HepG2 (cell line): Measurements from ENCODE around the gene DCAF7. TPM values are rescaled to one million over a fixed set of nuclear protein-coding genes. Genes with fewer than 3 reads are reported as not detected.
A peak's percentile ranks its signal among the peaks of the same experiment; 100 is the strongest.

Experiments used
- ATF7-NPFF ChIP-seq: sonication (generic); formaldehyde crosslinking; IDR thresholded peaks from 2 replicates; pipeline ENCODE4 v1.8.1; 2023; ENCODE audit warnings: mild to moderate bottlenecking, low read depth, missing genetic modification reagents, moderate library complexity
- ATRX ChIP-seq: sonication (generic); formaldehyde crosslinking; IDR thresholded peaks from 2 replicates; pipeline ENCODE4 v1.4.0; 2020; ENCODE audit warnings: missing genetic modification reagents, borderline replicate concordance
- BRD4 ChIP-seq: sonication (generic); formaldehyde crosslinking; IDR thresholded peaks from 2 replicates; pipeline ENCODE4 v1.4.0; 2020; ENCODE audit warnings: missing genetic modification reagents
- CHD2 ChIP-seq: IDR thresholded peaks from 2 replicates; pipeline ENCODE4 v1.6.1; 2011; ENCODE audit warnings: low read depth, low read length, improper control_type of control experiment
- HOXA3 ChIP-seq: sonication (generic); formaldehyde crosslinking; IDR thresholded peaks from 2 replicates; pipeline ENCODE4 v1.5.0; 2020; ENCODE audit warnings: missing genetic modification reagents
- KAT7 ChIP-seq: IDR thresholded peaks from 2 replicates; pipeline ENCODE4 v1.6.1; 2018; ENCODE audit warnings: borderline replicate concordance, missing compliant biosample characterization
- MEIS1 ChIP-seq: sonication (generic); formaldehyde crosslinking; IDR thresholded peaks from 2 replicates; pipeline ENCODE4 v1.9.0; 2021; ENCODE audit warnings: mild to moderate bottlenecking, missing genetic modification reagents, moderate library complexity, borderline replicate concordance
- MLLT10 ChIP-seq: sonication (generic); formaldehyde crosslinking; IDR thresholded peaks from 2 replicates; pipeline ENCODE4 v1.4.0; 2020; ENCODE audit warnings: missing genetic modification reagents
- MTA3 ChIP-seq: sonication (generic); formaldehyde crosslinking; IDR thresholded peaks from 2 replicates; pipeline ENCODE4 v1.4.0; 2020; ENCODE audit warnings: missing genetic modification reagents
- MYC ChIP-seq: sonication (generic); formaldehyde crosslinking; IDR thresholded peaks from 2 replicates; pipeline ENCODE4 v1.9.0; 2021; ENCODE audit warnings: missing genetic modification reagents, borderline replicate concordance
- NFIB ChIP-seq: sonication (generic); formaldehyde crosslinking; IDR thresholded peaks from 2 replicates; pipeline ENCODE4 v1.9.0; 2021; ENCODE audit warnings: missing genetic modification reagents, mild to moderate bottlenecking, borderline replicate concordance
- POLR2AphosphoS2 ChIP-seq: IDR thresholded peaks from 2 replicates; pipeline ENCODE4 v1.6.1; 2011; ENCODE audit warnings: low read depth, low read length, improper control_type of control experiment
- PPARG ChIP-seq: conservative IDR thresholded peaks from 2 replicates; pipeline ENCODE4 v1.6.1; 2016; ENCODE audit warnings: missing biosample characterization, missing genetic modification reagents
- PRPF4 ChIP-seq: fragments of 200-400 bp; formaldehyde crosslinking; IDR thresholded peaks from 2 replicates; pipeline ENCODE4 v1.6.1; 2016; ENCODE audit warnings: low read length, low read depth; ENCODE audit not compliant: poor library complexity, severe bottlenecking
- SNAI1 ChIP-seq: sonication (generic); formaldehyde crosslinking; IDR thresholded peaks from 2 replicates; pipeline ENCODE4 v1.5.0; 2020; ENCODE audit warnings: mild to moderate bottlenecking, missing genetic modification reagents, borderline replicate concordance
- ZBTB4 ChIP-seq: sonication (generic); formaldehyde crosslinking; IDR thresholded peaks from 2 replicates; pipeline ENCODE4 v1.4.0; 2020; ENCODE audit warnings: missing genetic modification reagents, mild to moderate bottlenecking, borderline replicate concordance
- ZBTB44 ChIP-seq: sonication (generic); formaldehyde crosslinking; IDR thresholded peaks from 2 replicates; pipeline ENCODE4 v1.4.0; 2020; ENCODE audit warnings: missing genetic modification reagents
- ZFP1 ChIP-seq: IDR thresholded peaks from 2 replicates; pipeline ENCODE4 v1.6.1; 2016
- ZNF12 ChIP-seq: sonication (generic); formaldehyde crosslinking; IDR thresholded peaks from 2 replicates; pipeline ENCODE4 v1.5.0; 2020; ENCODE audit warnings: missing genetic modification reagents
- ZNF331 ChIP-seq: sonication (generic); formaldehyde crosslinking; IDR thresholded peaks from 2 replicates; pipeline ENCODE4 v1.4.0; 2020; ENCODE audit warnings: missing genetic modification reagents
- ZNF501 ChIP-seq: sonication (generic); formaldehyde crosslinking; IDR thresholded peaks from 2 replicates; pipeline ENCODE4 v1.5.1; 2020; ENCODE audit warnings: mild to moderate bottlenecking, moderate library complexity, missing genetic modification reagents
- ZNF564 ChIP-seq: sonication (generic); formaldehyde crosslinking; IDR thresholded peaks from 2 replicates; pipeline ENCODE4 v1.8.1; 2023; ENCODE audit warnings: mild to moderate bottlenecking, missing genetic modification reagents
- ZNF577 ChIP-seq: sonication (generic); formaldehyde crosslinking; IDR thresholded peaks from 2 replicates; pipeline ENCODE4 v1.4.0; 2020; ENCODE audit warnings: mild to moderate bottlenecking, low read depth, missing genetic modification reagents, borderline replicate concordance
- ZNF749 ChIP-seq: sonication (generic); formaldehyde crosslinking; IDR thresholded peaks from 2 replicates; pipeline ENCODE4 v1.8.0; 2022; ENCODE audit warnings: mild to moderate bottlenecking, missing genetic modification reagents, moderate library complexity, borderline replicate concordance
- ZSCAN5A ChIP-seq: sonication (generic); formaldehyde crosslinking; IDR thresholded peaks from 2 replicates; pipeline ENCODE4 v1.8.0; 2022; ENCODE audit warnings: mild to moderate bottlenecking, missing genetic modification reagents, borderline replicate concordance
- polyA plus RNA-seq, 8 experiments: library from polyadenylated mRNA; depleted of rRNA in 3 of 8; stranded (reverse) in 7 of 8; unstranded in 1 of 8; fragments of >200 nt; fragmentation: Illumina TruSeq in 4 of 8; extraction: Trizol in 4 of 8; gene quantifications; 2 replicates each; pipeline versions ENCODE4 v1.2.1 to v1.2.3, GENCODE V29; 2011 to 2016; ENCODE audit warnings: low read depth in 4 of 8, missing spikeins in 1 of 8, mixed read lengths in 1 of 8; ENCODE audit not compliant: insufficient read depth in 1 of 8
- total RNA-seq, 5 experiments: library from RNA; depleted of rRNA; stranded (reverse); fragments of >200 nt; fragmentation: Illumina TruSeq; extraction: Trizol; gene quantifications; 2 replicates each; pipeline ENCODE4 v1.2.3, GENCODE V29; 2016; ENCODE audit warnings: low read depth in 1 of 5

The DCAF7 gene
- total and polyA plus RNA-seq, 2 of the 13 experiments (the other 11 are each of a cell fraction or from before 2014, with no cell fraction given) = 55.2 to 73.4 TPM

GRCh38 chr17:63578027-63578768 is 27.9 kb downstream of the DCAF7 start (continued):
- TF ChIP-seq PRPF4 = no peak
- no peak for TF ChIP-seq BRD4 (CRISPR knock-in tag)
- no peak for TF ChIP-seq ZBTB4 (CRISPR knock-in tag)
- peak; percentile 2; the same call in 1 of the 2 replicates for TF ChIP-seq ATF7-NPFF (CRISPR knock-in tag)
- no peak for TF ChIP-seq POLR2AphosphoS2
- no peak for TF ChIP-seq ATRX (CRISPR knock-in tag)
- TF ChIP-seq ZFP1 = peak; percentile 91
- peak; percentile 73 for TF ChIP-seq ZNF331
- TF ChIP-seq CHD2 = no peak
- peak; percentile 62; the same call in 1 of the 2 replicates for TF ChIP-seq ZNF564 (CRISPR knock-in tag)
- 0 out of 2 replicates have a peak, but pooled peaks have one; percentile 62 for TF ChIP-seq ZNF12 (CRISPR knock-in tag)
- TF ChIP-seq KAT7 (CRISPR knock-in tag) = peak; percentile 85; the same call in 1 of the 2 replicates
- TF ChIP-seq HOXA3 (CRISPR knock-in tag) = peak; percentile 68; the same call in 1 of the 2 replicates
- TF ChIP-seq NFIB (CRISPR knock-in tag) = no peak
- no peak for TF ChIP-seq ZNF577 (CRISPR knock-in tag)
- no peak; the same call in 1 of the 2 replicates for TF ChIP-seq ZSCAN5A (CRISPR knock-in tag)
- peak; percentile 72 for TF ChIP-seq PPARG (CRISPR knock-in tag)
- no peak for TF ChIP-seq MTA3 (CRISPR knock-in tag)
- no peak for TF ChIP-seq ZNF749 (CRISPR knock-in tag)
- TF ChIP-seq MEIS1 (CRISPR knock-in tag) = peak; percentile 92; the same call in 1 of the 2 replicates
- TF ChIP-seq ZBTB44 (CRISPR knock-in tag) = no peak
- TF ChIP-seq MYC (CRISPR knock-in tag) = peak; percentile 43; the same call in 1 of the 2 replicates
- TF ChIP-seq SNAI1 (CRISPR knock-in tag) = peak; percentile 90; the same call in 1 of the 2 replicates
- TF ChIP-seq MLLT10 (CRISPR knock-in tag) = no peak
- TF ChIP-seq ZNF501 (CRISPR knock-in tag) = peak; percentile 73; the same call in 1 of the 2 replicates
